H9 (cell line): Measurements from ENCODE around the gene BFSP2. TPM values are rescaled to one million over a fixed set of nuclear protein-coding genes. Genes with fewer than 3 reads are reported as not detected.

Source experiments
- DNase-seq: peaks from one replicate; pipeline ENCODE4 v3.0.0-alpha.2; 2017
- H2AFZ ChIP-seq: one replicate; pipeline ENCODE4 v1.6.1; 2013; ENCODE audit warnings: mild to moderate bottlenecking, low read length, control low read depth, moderate library complexity
- H2AK5ac ChIP-seq: 2 replicates; pipeline ENCODE4 v1.6.1; 2013; ENCODE audit warnings: low read length, control low read depth, mixed read lengths; ENCODE audit not compliant: insufficient read length
- H2BK120ac ChIP-seq: one replicate; pipeline ENCODE4 v1.6.1; 2013; ENCODE audit warnings: low read depth, mild to moderate bottlenecking, low read length, control low read depth, inconsistent platforms; ENCODE audit not compliant: poor library complexity, severe bottlenecking
- H2BK12ac ChIP-seq: 2 replicates; pipeline ENCODE4 v1.6.1; 2013; ENCODE audit warnings: low read length, control low read depth, mixed read lengths, low read depth; ENCODE audit not compliant: insufficient read length
- H2BK15ac ChIP-seq: 2 replicates; pipeline ENCODE4 v1.6.1; 2013; ENCODE audit warnings: low read depth, low read length, control low read depth
- H2BK20ac ChIP-seq: one replicate; pipeline ENCODE4 v1.6.1; 2013; ENCODE audit warnings: low read depth, mild to moderate bottlenecking, low read length, control low read depth, inconsistent platforms; ENCODE audit not compliant: poor library complexity, severe bottlenecking
- H2BK5ac ChIP-seq: 2 replicates; pipeline ENCODE4 v1.6.1; 2013; ENCODE audit warnings: low read length, control low read depth, mixed read lengths; ENCODE audit not compliant: insufficient read length
- H3K14ac ChIP-seq: 2 replicates; pipeline ENCODE4 v1.6.1; 2013; ENCODE audit warnings: low read length, control low read depth; ENCODE audit not compliant: insufficient read depth
- H3K18ac ChIP-seq: 2 replicates; pipeline ENCODE4 v1.6.1; 2013; ENCODE audit warnings: low read depth, mild to moderate bottlenecking, mixed read lengths, low read length, control low read depth; ENCODE audit not compliant: insufficient read length
- H3K23ac ChIP-seq: 2 replicates; pipeline ENCODE4 v1.6.1; 2013; ENCODE audit warnings: low read length, control low read depth, mixed read lengths, low read depth; ENCODE audit not compliant: insufficient read length
- H3K23me2 ChIP-seq: 2 replicates; pipeline ENCODE4 v1.6.1; 2013; ENCODE audit warnings: low read depth, mild to moderate bottlenecking, mixed read lengths, low read length, control low read depth; ENCODE audit not compliant: insufficient read length, poor library complexity, severe bottlenecking
- H3K27ac ChIP-seq: 2 replicates; pipeline ENCODE4 v1.5.1; 2013; ENCODE audit warnings: low read length, control low read depth, mixed read lengths, low read depth; ENCODE audit not compliant: insufficient read length
- H3K27me3 ChIP-seq: 2 replicates; pipeline ENCODE4 v1.6.1; 2013; ENCODE audit warnings: low read length, control low read depth, inconsistent platforms; ENCODE audit not compliant: insufficient read depth
- H3K4ac ChIP-seq: 2 replicates; pipeline ENCODE4 v1.6.1; 2013; ENCODE audit warnings: low read depth, mild to moderate bottlenecking, control low read depth, inconsistent platforms, low read length, moderate library complexity
- H3K4me1 ChIP-seq: 2 replicates; pipeline ENCODE4 v1.6.1; 2013; ENCODE audit warnings: low read length, control low read depth, inconsistent platforms; ENCODE audit not compliant: insufficient read depth
- H3K4me2 ChIP-seq: 2 replicates; pipeline ENCODE4 v1.6.1; 2013; ENCODE audit warnings: low read length, control low read depth, mixed read lengths; ENCODE audit not compliant: insufficient read length, insufficient read depth
- H3K56ac ChIP-seq: 2 replicates; pipeline ENCODE4 v1.6.1; 2013; ENCODE audit warnings: low read depth, mild to moderate bottlenecking, mixed read lengths, low read length, control low read depth; ENCODE audit not compliant: insufficient read length
- H3K79me1 ChIP-seq: 2 replicates; pipeline ENCODE4 v1.6.1; 2013; ENCODE audit warnings: low read depth, mild to moderate bottlenecking, moderate library complexity, low read length, control low read depth, inconsistent platforms; ENCODE audit not compliant: insufficient read depth, poor library complexity, severe bottlenecking
- H3K79me2 ChIP-seq: 2 replicates; pipeline ENCODE4 v1.6.1; 2013; ENCODE audit warnings: low read length, control low read depth, inconsistent platforms; ENCODE audit not compliant: insufficient read depth
- H3K9ac ChIP-seq: 2 replicates; pipeline ENCODE4 v1.6.1; 2013; ENCODE audit warnings: low read length, control low read depth, mixed read lengths; ENCODE audit not compliant: insufficient read length; ENCODE audit errors: extremely low read depth
- H3K9me3 ChIP-seq: one replicate; pipeline ENCODE4 v1.6.1; 2013; ENCODE audit warnings: low read depth, low read length, inconsistent platforms; ENCODE audit not compliant: control insufficient read depth
- H3T11ph ChIP-seq: one replicate; pipeline ENCODE4 v1.6.1; 2013; ENCODE audit warnings: mild to moderate bottlenecking, low read length, control low read depth, inconsistent platforms
- H4K20me1 ChIP-seq: one replicate; pipeline ENCODE4 v1.6.1; 2013; ENCODE audit not compliant: control insufficient read depth, insufficient read length, insufficient read depth
- H4K5ac ChIP-seq: 2 replicates; pipeline ENCODE4 v1.6.1; 2013; ENCODE audit warnings: low read depth, mild to moderate bottlenecking, mixed read lengths, low read length, control low read depth; ENCODE audit not compliant: insufficient read length
- H4K8ac ChIP-seq: replicated peaks from 2 replicates; pipeline ENCODE4 v1.6.1; 2013; ENCODE audit warnings: low read length, control low read depth, mixed read lengths, low read depth; ENCODE audit not compliant: insufficient read length
- H4K91ac ChIP-seq: 2 replicates; pipeline ENCODE4 v1.6.1; 2013; ENCODE audit warnings: low read depth, mild to moderate bottlenecking, moderate library complexity, mixed read lengths, low read length, control low read depth; ENCODE audit not compliant: insufficient read length
- H3K27ac Mint-ChIP-seq, 3 experiments: 2 replicates in 2 of 3; 3 replicates in 1 of 3; pipeline ENCODE4 v1.8.0; 2020 to 2021; ENCODE audit warnings: mixed read lengths in 3 of 3, mild to moderate bottlenecking in 1 of 3, moderate library complexity in 1 of 3
- H3K27me3 Mint-ChIP-seq: 2 replicates; pipeline ENCODE4 v1.8.0; 2021; ENCODE audit warnings: low read depth, mild to moderate bottlenecking, moderate library complexity, mixed read lengths
- H3K36me3 Mint-ChIP-seq, 3 experiments: 2 replicates in 2 of 3; 3 replicates in 1 of 3; pipeline ENCODE4 v1.8.0; 2020 to 2021; ENCODE audit warnings: low read depth in 3 of 3, mixed read lengths in 3 of 3; ENCODE audit not compliant: insufficient read depth in 1 of 3
- H3K4me1 Mint-ChIP-seq, 2 experiments: 2 replicates each; pipeline ENCODE4 v1.8.0; 2020; ENCODE audit warnings: mixed read lengths in 2 of 2
- H3K4me3 Mint-ChIP-seq, 2 experiments: 2 replicates in 1 of 2; 3 replicates in 1 of 2; pipeline ENCODE4 v1.8.0; 2020 to 2021; ENCODE audit warnings: mild to moderate bottlenecking in 2 of 2, mixed read lengths in 2 of 2, moderate library complexity in 1 of 2
- H3K9me3 Mint-ChIP-seq, 2 experiments: 2 replicates in 1 of 2; 3 replicates in 1 of 2; pipeline ENCODE4 v1.8.0; 2020; ENCODE audit warnings: mild to moderate bottlenecking in 2 of 2, mixed read lengths in 2 of 2, moderate library complexity in 1 of 2
- WGBS: extraction: QIAGEN DNeasy Blood & Tissue Kit; methylation state at CpG from one replicate; pipeline ENCODE4 v1.1.7; 2013; ENCODE audit warnings: missing lambda C conversion rate, low lambda C conversion rate, mixed read lengths; ENCODE audit not compliant: insufficient read length; ENCODE audit errors: extremely low coverage; 5-methylcytosine and 5-hydroxymethylcytosine counted together
- total RNA-seq: library from RNA; stranded (reverse); gene quantifications from 2 replicates; pipeline ENCODE4 v1.2.1, GENCODE V29; 2021
- TF ChIP-seq, protein P1 (sequence below): fragments of 200-600 bp; sonication (generic); conservative IDR thresholded peaks from 3 replicates; pipeline ENCODE4 v1.8.0; 2021; ENCODE audit warnings: antibody characterized with exemption, mild to moderate bottlenecking

Gene BFSP2
- total RNA-seq, 1 experiment from 2014 or later: not detected

DNA sequence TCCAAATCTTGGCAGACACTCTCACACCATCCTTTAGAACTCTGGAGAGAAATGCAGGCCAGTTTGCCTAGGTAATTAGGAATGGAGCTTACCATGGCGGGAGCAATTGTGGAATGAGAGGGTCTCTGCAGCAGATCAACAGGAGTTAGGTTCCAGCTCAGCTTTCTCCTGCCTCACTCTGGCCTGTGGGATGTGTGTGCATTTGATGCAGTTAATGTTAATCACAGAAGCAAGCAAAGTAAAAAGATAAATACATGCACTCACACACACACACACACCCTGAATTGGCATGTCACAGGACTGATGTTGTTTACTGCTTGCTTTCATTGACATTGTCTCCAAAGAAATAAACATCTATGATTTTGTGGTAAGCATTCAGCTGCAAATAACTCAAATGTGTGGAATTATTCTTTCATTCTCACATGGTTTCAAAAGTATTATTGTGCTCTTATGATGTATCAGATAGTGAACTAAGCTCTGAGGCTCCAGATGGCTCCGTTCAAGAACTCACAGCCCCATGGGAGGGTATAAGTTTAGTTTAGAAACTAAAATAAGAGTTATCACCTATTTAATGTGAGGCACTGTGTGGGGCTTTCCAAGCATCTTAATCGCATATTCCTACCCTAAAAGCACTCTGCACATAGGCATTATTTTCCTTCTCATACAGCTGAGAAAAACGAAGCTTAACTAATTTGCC, 31.3 kb upstream of the BFSP2 start:
- Histone ChIP-seq H3K4ac (no peak overlapping the region), H4K5ac (no peak overlapping the region), H3K14ac (no peak overlapping the region), H2BK5ac (no peak overlapping the region), H2AK5ac (no peak overlapping the region), H4K8ac (no peak overlapping the region), H3K79me2 (no peaks in the 10 kb centered on the region), H3K23ac (no peak overlapping the region), H3K9ac (no peak overlapping the region), H3K23me2 (no peaks in the 10 kb centered on the region), H2BK120ac (no peak overlapping the region), H3K56ac (no peak overlapping the region), H3K79me1 (no peaks in the 10 kb centered on the region), H3K4me2 (no peak overlapping the region), H4K20me1 (no peaks in the 10 kb centered on the region), H3T11ph (no peak overlapping the region), H3K27ac (no peak overlapping the region), H2AFZ (no peak overlapping the region), H2BK20ac (no peak overlapping the region), H3K18ac (no peak overlapping the region), H2BK15ac (no peak overlapping the region), H2BK12ac (no peak overlapping the region), H4K91ac (no peak overlapping the region), H3K9me3 (no peaks in the 10 kb centered on the region), H3K27me3 (no peaks in the 10 kb centered on the region), H3K4me1 (no peaks in the 10 kb centered on the region)
- no peak for DNase-seq
- no peaks in the 10 kb centered on the region for H3K36me3 Mint-ChIP-seq
- no peaks in the 10 kb centered on the region for H3K9me3 Mint-ChIP-seq
- no peaks in the 10 kb centered on the region for H3K27me3 Mint-ChIP-seq
- no peak overlapping the region for H3K4me3 Mint-ChIP-seq
- H3K27ac Mint-ChIP-seq: no peak overlapping the region
- TF ChIP-seq, protein P1, sequence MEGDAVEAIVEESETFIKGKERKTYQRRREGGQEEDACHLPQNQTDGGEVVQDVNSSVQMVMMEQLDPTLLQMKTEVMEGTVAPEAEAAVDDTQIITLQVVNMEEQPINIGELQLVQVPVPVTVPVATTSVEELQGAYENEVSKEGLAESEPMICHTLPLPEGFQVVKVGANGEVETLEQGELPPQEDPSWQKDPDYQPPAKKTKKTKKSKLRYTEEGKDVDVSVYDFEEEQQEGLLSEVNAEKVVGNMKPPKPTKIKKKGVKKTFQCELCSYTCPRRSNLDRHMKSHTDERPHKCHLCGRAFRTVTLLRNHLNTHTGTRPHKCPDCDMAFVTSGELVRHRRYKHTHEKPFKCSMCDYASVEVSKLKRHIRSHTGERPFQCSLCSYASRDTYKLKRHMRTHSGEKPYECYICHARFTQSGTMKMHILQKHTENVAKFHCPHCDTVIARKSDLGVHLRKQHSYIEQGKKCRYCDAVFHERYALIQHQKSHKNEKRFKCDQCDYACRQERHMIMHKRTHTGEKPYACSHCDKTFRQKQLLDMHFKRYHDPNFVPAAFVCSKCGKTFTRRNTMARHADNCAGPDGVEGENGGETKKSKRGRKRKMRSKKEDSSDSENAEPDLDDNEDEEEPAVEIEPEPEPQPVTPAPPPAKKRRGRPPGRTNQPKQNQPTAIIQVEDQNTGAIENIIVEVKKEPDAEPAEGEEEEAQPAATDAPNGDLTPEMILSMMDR: no peak
- H3K4me1 Mint-ChIP-seq: no peaks in the 10 kb centered on the region
- no CpG with 5 or more reads among the region's 4 CpGs for WGBS
